ENCODE results near the gene FNBP1.

DNA sequence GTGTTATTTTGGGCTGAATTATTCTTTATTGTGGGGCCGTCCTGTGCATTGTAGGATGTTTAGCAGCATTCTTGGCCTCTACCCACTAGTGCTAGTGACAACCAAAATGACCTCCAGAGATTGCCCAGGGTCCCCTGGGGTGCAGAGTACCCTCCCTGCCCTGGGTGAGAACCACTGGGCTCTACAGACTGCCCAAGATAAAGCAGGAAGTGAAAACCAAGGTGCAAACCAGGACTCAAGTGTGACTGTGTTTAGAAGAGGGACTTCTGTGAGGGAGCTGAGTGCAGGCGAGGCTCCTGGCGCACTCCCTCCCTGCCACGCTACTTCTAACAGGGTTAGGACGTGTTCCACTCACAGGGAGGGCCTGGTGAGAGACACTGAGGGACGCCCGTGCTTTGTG, 166.2 kb downstream of the FNBP1 start:
- no peak for TF ChIP-seq TARDBP (IDR thresholded peaks at IDR 0.05)
- TF ChIP-seq ZNF384 (IDR thresholded peaks at IDR 0.05), result no peak
- TF ChIP-seq BHLHE40 (IDR thresholded peaks at IDR 0.05; ENCODE audit: borderline replicate concordance), result no peak
- TF ChIP-seq, protein P1, sequence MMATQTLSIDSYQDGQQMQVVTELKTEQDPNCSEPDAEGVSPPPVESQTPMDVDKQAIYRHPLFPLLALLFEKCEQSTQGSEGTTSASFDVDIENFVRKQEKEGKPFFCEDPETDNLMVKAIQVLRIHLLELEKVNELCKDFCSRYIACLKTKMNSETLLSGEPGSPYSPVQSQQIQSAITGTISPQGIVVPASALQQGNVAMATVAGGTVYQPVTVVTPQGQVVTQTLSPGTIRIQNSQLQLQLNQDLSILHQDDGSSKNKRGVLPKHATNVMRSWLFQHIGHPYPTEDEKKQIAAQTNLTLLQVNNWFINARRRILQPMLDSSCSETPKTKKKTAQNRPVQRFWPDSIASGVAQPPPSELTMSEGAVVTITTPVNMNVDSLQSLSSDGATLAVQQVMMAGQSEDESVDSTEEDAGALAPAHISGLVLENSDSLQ (IDR thresholded peaks at IDR 0.05), result no peak
- no peak for TF ChIP-seq CTBP1 (IDR thresholded peaks at IDR 0.05; ENCODE audit: borderline replicate concordance)
- TF ChIP-seq ELF4 (IDR thresholded peaks at IDR 0.05), result no peak
- no peak for TF ChIP-seq SP1 (IDR thresholded peaks at IDR 0.05)
- TF ChIP-seq SUZ12 (IDR thresholded peaks at IDR 0.05), result no peak
- no peak for TF ChIP-seq ARNT (IDR thresholded peaks at IDR 0.05)
- no peak for TF ChIP-seq FOXK2 (IDR thresholded peaks at IDR 0.05)
